CD4-positive, alpha-beta T cell treated with Interferon alpha-2 for 1 hour (primary cell): Measurements from ENCODE around the gene SURF6.

Experiments
- DNase-seq, 2 donors: peaks; one replicate each; pipeline ENCODE4 v3.0.0-alpha.2; 2020 to 2022

The SURF6 gene

DNA sequence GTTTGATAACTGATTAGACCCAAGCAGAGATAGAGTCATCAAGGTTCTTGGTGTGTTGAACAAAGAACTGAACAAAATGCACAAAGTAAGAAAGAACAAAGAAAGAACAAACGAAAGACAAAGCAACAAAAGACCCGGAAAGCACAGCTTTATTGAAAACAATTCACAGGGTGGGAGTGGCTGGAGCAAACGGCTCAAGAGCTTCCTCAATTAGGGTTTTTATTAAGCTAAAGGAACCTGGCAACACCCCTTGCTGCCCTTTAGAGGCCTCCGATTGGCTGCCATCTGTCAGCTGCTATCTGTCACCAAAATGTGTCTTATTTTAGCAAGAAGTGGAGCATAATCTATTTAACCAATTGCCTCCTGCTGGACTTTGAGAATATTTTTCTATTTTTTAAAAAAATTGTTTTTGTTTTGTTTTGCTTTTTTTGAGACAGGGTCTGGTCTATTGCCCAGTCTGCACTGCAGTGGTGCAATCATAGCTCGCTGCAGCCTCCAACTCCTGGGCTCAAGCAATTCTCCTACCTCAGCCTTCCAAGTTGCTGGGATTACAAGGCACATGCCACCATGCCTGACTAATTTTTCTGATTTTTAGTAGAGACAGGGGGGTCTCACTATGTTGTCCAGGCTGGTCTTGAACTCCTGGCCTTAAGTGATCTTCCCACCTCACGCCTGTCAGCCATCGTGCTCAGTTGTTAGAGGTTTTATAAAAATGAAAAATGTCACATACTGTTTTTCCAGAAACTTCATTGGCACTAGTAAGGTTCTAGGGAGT is 53.3 kb downstream of the SURF6 start:
- DNase-seq, result no peak

- no peak for DNase-seq
These were observed 55.6 kb downstream of the SURF6 start for GRCh38 chr9:133280392-133280791.
